HG02678 (cell line): ENCODE measurements around the gene SNW1.
"Not testable (repeated sequence)": the region's sequence is repeated elsewhere in the genome, so short reads cannot be mapped to it uniquely, and the experiment has no call there.

ENCODE experiments used
- ATAC-seq: cut with Tn5 transposase; IDR thresholded peaks from one replicate; pipeline ENCODE4 v1.9.1; 2021; ENCODE audit warnings: mild to moderate bottlenecking, moderate library complexity; ENCODE audit not compliant: unreplicated experiment

Gene SNW1

GRCh38 chr14:77760381-77761204 is at the start of gene SNW1:
SNW1 (minus strand) TSS chr14:77761156; CDS start chr14:77761127, 29 bp downstream.
- peak; percentile 95 for ATAC-seq

DNA sequence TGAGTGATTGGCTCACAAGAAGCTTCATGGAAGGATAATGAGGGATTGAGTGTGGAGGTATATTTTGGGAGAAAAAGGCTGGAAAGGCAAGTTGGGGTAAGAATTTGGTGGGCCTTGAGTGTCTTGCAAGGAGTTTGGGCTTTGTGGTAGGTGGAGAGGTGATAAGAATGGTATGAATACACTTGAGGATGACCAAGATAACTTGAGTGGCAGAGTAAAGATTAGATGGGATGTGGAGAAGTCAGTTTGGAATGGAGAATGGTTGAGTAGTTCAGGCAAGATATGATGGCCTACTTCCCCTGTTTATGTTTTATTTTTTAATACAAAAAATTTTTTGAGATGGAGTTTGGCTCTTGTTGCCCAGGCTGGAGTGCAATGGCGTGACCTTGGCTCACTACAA is 48.1 kb upstream of the SNW1 start:
- ATAC-seq = no peak

- ATAC-seq = no peak
Measured at GRCh38 chr14:77808250-77808649, 47.3 kb upstream of the SNW1 start.

DNA sequence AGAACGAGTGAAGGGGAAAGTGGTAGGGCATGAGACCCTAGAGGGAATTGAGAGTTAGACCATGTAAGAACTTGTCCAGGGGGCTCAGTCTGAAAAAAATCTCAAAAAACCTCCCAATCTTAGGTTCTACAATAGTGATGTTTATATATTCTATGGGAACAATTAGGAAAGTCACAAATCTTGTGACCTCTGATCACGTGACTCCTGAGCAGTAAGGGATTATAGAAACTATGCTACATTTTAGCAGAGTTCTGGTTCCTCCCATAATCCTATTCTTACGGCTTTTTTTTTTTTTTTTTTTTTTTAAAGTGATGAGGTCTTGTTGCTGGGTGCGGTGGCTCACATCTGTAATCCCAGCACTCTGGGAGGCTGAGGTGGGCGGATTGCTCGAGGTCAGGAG is 44.8 kb upstream of the SNW1 start:
- ATAC-seq = no peak

DNA sequence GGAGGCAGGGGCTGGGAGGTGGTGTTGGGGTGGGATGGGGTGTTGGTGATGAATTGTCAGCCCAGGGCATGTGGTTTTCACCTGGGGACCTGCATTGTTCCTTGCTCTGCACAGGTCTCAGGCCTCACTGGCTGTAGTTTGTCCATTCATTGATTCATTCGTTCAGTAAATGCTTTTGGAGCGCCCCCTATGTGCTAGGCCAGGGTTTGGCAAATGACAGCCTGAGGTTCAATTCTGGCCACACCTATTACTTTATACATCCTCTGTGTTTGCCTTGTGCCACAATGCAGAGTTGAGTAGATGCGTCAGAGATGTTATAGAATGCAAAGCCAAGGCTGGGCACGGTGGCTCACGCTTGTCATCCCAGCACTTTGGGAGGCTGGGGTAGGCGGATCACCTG is 43.6 kb upstream of the SNW1 start:
- ATAC-seq = no peak

- no peak for ATAC-seq
Measured at GRCh38 chr14:77800814-77801213, 39.9 kb upstream of the SNW1 start.

- ATAC-seq = peak; percentile 94
Measured at GRCh38 chr14:77799863-77800730, 39.1 kb upstream of the SNW1 start, which contains the start of gene ADCK1. ADCK1 (plus strand) TSS chr14:77800109; CDS start chr14:77818979, 18,870 bp downstream.

GRCh38 chr14:77799456-77799855 is 38.5 kb upstream of the SNW1 start:
- not testable (repeated sequence) for ATAC-seq

DNA sequence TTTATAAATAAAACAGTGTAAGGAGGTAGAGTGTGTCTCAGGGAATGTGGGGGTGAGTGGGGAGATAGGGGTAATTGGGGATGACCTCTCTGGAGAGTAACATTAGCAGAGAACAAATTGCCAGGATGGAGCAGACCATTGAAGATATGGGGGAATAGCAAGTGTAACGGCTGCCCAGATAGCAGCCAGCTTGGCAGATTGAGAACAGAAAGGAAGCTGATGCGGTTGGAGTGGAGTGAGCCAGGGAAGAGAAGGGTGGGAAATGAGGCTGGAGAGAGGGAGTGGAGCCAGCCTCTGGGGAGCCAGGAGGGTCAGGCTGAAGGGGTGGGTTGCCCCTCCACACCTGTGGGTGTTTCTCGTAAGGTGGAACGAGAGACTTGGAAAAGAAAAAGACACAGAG is 33.4 kb upstream of the SNW1 start:
- ATAC-seq = no peak

DNA sequence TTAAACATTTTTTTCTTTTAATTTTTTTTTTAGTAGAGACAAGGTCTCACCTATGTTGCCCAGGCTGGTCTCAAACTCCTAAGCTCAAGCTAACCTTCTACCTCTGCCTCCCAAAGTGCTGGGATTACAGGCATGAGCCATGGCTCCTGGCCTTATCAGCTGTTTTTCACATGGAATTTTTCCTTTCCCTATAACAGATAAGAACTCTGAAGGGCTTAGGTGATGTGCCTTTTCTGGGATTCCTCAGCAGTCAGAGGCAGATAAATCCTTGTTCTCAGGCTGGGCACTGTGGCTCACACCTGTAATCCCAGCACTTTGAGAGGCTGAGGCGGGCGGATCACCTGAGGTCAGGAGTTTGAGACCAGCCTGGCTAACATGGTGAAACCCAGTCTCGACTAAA is 32.3 kb upstream of the SNW1 start:
- ATAC-seq = not testable (repeated sequence)

DNA sequence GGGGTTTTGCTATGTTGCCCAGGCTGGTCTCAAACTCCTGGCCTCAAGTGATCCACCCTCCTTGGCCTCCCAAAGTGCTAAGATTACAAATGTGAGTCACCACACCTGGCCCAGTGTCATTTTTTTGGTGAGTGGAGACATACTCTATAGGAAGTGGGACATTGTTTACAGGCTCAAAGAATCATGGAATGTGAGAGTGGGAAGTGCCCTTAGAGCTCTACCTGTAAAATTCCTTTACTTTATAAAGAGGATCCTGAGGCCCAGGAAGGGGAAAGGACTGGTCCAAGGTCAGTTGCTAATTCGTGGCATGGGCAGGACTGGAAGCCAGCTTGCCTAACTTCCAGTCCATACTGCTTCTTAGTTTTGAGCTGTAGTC is 30.3 kb upstream of the SNW1 start:
- ATAC-seq = no peak

DNA sequence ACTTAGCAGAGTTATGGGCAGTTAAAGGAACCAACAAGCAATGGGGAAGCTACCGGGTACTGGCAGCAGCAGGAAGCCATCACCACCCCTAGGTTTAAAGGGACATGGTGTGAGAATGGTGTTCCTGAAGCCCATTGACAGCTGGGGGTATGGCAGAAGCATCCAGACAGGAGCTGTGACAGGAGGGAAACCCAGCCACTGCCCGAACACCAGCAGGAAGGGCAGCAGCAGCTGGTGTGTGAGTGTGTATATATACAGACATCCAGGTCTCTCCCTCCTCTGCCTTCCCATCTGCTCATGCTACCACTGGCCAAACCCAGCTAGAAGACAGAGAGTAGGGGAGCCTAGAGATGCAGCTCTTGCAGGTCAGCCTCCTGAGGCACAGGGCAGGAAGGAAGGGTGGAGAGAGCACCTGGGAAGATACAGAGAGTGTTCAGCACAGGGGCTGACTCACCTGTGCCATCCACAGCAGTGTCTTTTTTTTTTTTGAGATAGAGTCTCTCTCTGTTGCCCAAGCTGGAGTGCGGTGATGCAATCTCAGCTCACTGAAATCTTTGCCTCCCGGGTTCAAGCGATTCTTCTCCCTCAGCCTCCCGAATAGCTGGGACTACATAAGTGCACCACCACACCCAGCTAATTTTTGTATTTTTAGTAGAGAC is 29.7 kb upstream of the SNW1 start:
- ATAC-seq = no peak

DNA sequence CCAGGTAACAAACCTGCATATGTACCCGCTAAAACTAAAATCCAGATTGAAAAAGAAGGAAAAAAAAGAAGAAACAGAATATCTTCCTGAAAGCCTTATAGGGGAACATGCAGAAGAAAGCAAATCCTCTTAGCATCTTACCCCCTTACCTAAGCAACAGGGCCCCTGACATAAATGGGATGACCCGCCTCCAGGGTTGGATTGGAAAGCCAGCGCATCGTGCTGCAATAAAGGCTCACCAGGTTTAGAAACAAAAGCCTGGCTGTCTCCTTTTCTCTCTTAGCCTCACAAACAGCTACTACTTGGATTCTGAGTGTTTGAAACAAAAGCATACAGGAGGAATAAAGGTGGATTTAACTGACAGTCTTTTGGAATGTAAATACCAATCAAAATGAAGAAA is 25.2 kb upstream of the SNW1 start:
- no peak for ATAC-seq

GRCh38 chr14:77782202-77782601 is 21.2 kb upstream of the SNW1 start:
- ATAC-seq = no peak

- ATAC-seq = not testable (repeated sequence)
Measured at GRCh38 chr14:77773966-77774365, 13.0 kb upstream of the SNW1 start.

DNA sequence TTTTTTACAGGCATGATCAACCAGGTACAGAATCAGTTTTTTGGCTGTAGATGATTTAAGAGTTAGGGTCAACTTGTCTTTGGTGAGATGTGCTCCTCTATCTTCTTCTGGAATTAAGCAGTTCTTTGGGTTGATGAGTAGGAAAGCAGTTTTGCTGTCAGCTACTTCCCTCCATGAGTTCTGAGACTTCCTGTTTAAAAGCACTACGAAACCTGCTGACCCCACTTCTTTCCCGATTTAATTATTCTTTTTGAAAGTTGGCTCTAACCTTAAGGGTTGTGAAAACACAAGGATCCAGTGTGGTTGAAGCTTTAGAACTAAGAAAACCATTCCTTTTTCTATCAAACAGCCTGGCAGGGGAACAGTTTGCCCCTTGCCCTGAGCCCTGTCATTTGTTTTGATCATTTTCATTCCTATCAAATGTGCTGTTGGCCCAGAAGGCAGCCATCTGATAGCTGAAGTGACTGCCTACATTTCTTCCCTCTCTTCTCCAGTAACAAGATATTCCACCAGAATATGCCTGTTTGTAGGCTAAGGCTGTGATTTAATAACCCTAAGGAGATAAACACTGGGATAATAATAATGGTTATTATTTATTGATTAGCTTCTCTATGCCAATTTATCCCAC is 7.6 kb upstream of the SNW1 start:
- ATAC-seq = not testable (repeated sequence)

DNA sequence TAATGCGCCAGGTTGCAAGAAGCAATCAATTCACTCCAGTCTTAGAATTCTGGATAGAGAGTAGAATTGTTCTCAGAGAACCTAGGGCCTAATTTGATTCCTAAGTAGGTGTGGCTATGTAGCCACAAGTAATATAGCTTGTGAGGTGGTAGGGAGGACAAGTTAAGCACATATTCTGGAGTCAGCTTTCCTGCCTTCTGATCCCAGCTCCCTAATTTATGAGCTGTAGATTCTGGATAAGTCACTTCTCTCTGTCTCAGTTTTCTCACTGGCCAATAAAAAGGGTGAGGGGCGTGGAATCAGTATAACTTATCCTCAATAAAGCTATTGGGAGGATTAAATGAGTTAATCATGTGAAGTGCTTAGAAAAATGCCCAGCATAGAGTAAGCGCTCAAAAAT is 3.0 kb upstream of the SNW1 start:
- no peak for ATAC-seq

- no peak for ATAC-seq
Measured at GRCh38 chr14:77763316-77763715, 2.4 kb upstream of the SNW1 start.

GRCh38 chr14:77761205-77761931 is 412 bp upstream of the SNW1 start:
- ATAC-seq = peak; percentile 20

DNA sequence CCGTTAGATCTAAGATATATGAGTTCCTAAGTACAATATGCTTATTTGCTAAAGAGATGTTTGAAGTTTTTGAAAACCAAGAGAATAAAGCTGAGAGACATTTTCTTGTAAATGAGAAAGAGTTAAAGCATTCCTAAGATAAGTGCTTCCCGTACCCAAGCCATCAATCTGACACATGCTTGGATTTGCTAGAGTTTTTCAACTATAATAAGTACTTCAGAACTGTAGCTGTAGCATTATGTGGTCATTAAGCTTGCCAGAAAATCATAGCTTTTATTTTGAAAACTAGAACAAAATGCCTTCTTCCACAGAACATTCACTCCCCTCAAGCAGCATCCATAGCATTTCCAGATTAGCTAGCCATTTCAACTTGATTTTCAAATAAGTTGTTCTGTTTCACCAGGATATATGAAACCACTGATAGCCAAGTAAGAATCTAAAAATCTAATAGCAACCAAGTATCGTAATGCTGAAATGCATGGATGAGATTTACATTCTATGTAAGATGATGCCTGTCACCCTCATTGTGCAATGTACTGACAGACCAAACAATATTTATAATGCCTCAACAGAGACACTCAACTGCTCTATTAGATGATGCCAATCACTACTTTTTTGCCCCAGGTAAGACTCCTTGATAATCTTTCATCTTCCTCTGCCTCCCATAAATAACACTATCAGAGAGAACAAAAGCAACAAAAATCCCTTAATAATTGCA is 8.0 kb downstream of the SNW1 start:
- no peak for ATAC-seq
